Measurements from ENCODE around the gene CRLF3. TPM values are rescaled to one million over a fixed set of nuclear protein-coding genes. Genes with fewer than 3 reads are reported as not detected.

Gene CRLF3
- total RNA-seq = 75.0 TPM

DNA sequence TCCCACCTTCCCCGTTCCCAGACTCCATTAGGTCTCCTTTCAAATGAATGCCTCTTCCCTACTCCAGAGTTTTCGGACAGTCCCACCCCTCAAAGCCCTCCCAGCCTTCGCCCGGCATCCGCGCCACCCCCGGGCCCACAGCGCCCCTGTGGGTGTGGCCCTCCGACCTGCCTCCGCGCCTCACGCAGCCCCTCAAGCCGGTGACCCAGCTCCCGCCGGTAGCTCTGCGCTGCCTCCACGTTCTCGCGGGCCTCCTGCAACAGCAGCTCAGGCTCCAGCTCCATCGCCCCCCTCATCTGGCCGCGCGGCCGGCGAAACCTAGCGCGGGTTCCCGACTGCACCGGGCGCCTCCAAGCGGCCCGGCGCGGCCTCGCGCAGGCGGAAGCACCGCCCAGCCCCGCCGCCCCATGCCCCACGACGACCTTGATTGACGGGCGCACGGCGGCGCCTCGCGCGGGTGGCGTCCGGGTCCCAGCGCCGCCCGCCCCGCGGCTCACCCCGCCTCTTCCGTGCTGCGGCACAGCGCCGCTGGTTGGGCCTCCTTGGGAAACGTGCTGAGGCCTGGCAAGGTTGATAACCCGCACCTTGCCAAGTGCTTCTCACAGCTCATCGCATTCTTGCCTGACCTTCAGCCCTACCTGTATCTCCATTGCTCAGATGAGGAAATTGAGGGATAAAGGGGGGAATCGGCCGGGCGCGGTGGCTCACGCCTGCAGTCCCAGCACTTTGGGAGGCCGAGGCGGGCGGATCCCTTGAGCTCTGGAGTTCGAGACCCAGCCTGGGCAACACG, at the start of gene CRLF3:
Gene CRLF3 (minus strand): TSS at position 337 of the 790 bp plus-strand sequence. CDS start 41 bp downstream, at position 296.
- no peaks in the 10 kb centered on the region for H3K27me3 ChIP-seq (ENCODE audit: insufficient read depth, low read length)

GRCh38 chr17:30869005-30869404, 44.5 kb upstream of the CRLF3 start:
- H3K4me1 ChIP-seq (ENCODE audit: insufficient read depth, low read length) = no peaks in the 10 kb centered on the region
- no peak overlapping the region for H3K4me3 ChIP-seq (ENCODE audit: low read length)
- no peaks in the 10 kb centered on the region for H3K27me3 ChIP-seq (ENCODE audit: insufficient read depth, low read length)
- H3K9me3 ChIP-seq (ENCODE audit: low read depth, low read length) = no peaks in the 10 kb centered on the region

More for the DNA sequence above, at the start of gene CRLF3:
- Histone ChIP-seq H3K4me3 (ENCODE audit: low read length) (peak within 1 kb of the TSS; percentile 97), H3K9me3 (ENCODE audit: low read depth, low read length) (no peaks in the 10 kb centered on the region), H3K4me1 (ENCODE audit: insufficient read depth, low read length) (peaks cover 40% of the 10 kb centered on the region)

- no peaks in the 10 kb centered on the region for H3K27me3 ChIP-seq (ENCODE audit: insufficient read depth, low read length)
- no peaks in the 10 kb centered on the region for H3K4me1 ChIP-seq (ENCODE audit: insufficient read depth, low read length)
- no peak overlapping the region for H3K4me3 ChIP-seq (ENCODE audit: low read length)
- no peaks in the 10 kb centered on the region for H3K9me3 ChIP-seq (ENCODE audit: low read depth, low read length)
These were observed 40.1 kb upstream of the CRLF3 start for GRCh38 chr17:30864636-30865035.

DNA sequence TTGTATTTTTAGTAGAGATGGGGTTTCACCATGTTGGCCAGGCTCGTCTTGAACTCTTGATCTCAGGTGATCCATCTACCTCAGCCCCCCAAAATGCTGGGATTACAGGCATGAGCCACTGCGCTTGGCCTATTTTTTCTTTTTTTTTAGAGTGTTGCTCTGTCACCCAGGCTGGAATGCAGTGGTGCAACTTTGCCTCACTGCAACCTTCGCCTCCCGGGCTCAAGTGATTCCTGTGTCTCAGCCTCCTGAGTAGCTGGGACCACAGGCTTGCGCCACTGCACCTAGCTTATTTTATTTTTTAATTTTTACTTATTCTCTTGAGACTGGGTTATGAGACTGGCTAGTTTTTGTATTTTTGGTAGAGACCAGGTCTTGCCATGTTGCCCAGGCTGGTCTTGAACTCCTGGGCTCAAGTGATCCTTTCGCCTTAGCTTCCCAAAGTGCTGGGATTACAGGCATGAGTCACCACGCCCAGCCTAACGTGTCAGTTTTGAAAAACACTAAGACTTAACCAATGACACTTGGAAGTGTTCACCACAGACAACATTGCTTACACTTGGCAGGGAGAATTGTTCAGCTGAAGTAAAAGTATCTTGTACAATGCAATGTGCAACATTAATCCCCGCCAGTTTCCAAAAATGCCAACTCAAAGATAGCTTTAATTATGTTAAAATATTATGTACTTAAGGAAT, 34.2 kb upstream of the CRLF3 start:
- Histone ChIP-seq H3K4me1 (ENCODE audit: insufficient read depth, low read length) (no peaks in the 10 kb centered on the region), H3K27me3 (ENCODE audit: insufficient read depth, low read length) (no peaks in the 10 kb centered on the region), H3K4me3 (ENCODE audit: low read length) (no peak overlapping the region), H3K9me3 (ENCODE audit: low read depth, low read length) (no peaks in the 10 kb centered on the region)

- no peaks in the 10 kb centered on the region for H3K27me3 ChIP-seq (ENCODE audit: insufficient read depth, low read length)
- H3K4me1 ChIP-seq (ENCODE audit: insufficient read depth, low read length) = no peaks in the 10 kb centered on the region
- no peaks in the 10 kb centered on the region for H3K9me3 ChIP-seq (ENCODE audit: low read depth, low read length)
- H3K4me3 ChIP-seq (ENCODE audit: low read length) = no peak overlapping the region
These were observed 29.7 kb upstream of the CRLF3 start for GRCh38 chr17:30854146-30854545.

DNA sequence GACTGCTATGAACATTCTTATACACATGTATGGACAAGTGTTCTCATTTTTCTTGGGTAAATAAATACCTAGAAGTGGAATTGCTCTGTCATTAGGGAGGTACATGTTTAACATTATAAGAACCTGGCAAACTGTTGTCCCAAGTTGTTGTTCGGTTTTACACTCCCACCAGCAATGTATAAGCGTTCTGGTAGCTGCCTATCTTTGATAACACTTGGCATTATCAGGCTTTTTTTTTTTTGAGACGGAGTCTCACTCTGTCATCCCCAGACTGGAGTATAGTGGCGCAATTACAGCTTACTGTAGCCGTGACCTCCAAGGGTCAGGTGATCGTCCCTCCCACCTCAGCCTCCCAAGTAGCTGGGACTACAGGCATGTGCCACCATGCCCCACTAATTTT, 23.5 kb upstream of the CRLF3 start:
- Histone ChIP-seq H3K4me3 (ENCODE audit: low read length) (no peak overlapping the region), H3K27me3 (ENCODE audit: insufficient read depth, low read length) (no peaks in the 10 kb centered on the region), H3K9me3 (ENCODE audit: low read depth, low read length) (no peaks in the 10 kb centered on the region)

GRCh38 chr17:30840771-30841170, 16.3 kb upstream of the CRLF3 start:
- Histone ChIP-seq H3K9me3 (ENCODE audit: low read depth, low read length) (no peaks in the 10 kb centered on the region), H3K4me1 (ENCODE audit: insufficient read depth, low read length) (peaks cover 8% of the 10 kb centered on the region), H3K27me3 (ENCODE audit: insufficient read depth, low read length) (no peaks in the 10 kb centered on the region), H3K4me3 (ENCODE audit: low read length) (peak overlapping the region; percentile 34)

More for the DNA sequence above, 23.5 kb upstream of the CRLF3 start:
- H3K4me1 ChIP-seq (ENCODE audit: insufficient read depth, low read length) = no peaks in the 10 kb centered on the region

GRCh38 chr17:30838202-30838807, 13.8 kb upstream of the CRLF3 start:
- Histone ChIP-seq H3K4me1 (ENCODE audit: insufficient read depth, low read length) (peaks cover 8% of the 10 kb centered on the region), H3K27me3 (ENCODE audit: insufficient read depth, low read length) (no peaks in the 10 kb centered on the region), H3K9me3 (ENCODE audit: low read depth, low read length) (no peaks in the 10 kb centered on the region), H3K4me3 (ENCODE audit: low read length) (no peak overlapping the region)

GRCh38 chr17:30832438-30833124, 8.1 kb upstream of the CRLF3 start:
- peaks cover 19% of the 10 kb centered on the region for H3K4me1 ChIP-seq (ENCODE audit: insufficient read depth, low read length)
- peak overlapping the region; percentile 85 for H3K4me3 ChIP-seq (ENCODE audit: low read length)

DNA sequence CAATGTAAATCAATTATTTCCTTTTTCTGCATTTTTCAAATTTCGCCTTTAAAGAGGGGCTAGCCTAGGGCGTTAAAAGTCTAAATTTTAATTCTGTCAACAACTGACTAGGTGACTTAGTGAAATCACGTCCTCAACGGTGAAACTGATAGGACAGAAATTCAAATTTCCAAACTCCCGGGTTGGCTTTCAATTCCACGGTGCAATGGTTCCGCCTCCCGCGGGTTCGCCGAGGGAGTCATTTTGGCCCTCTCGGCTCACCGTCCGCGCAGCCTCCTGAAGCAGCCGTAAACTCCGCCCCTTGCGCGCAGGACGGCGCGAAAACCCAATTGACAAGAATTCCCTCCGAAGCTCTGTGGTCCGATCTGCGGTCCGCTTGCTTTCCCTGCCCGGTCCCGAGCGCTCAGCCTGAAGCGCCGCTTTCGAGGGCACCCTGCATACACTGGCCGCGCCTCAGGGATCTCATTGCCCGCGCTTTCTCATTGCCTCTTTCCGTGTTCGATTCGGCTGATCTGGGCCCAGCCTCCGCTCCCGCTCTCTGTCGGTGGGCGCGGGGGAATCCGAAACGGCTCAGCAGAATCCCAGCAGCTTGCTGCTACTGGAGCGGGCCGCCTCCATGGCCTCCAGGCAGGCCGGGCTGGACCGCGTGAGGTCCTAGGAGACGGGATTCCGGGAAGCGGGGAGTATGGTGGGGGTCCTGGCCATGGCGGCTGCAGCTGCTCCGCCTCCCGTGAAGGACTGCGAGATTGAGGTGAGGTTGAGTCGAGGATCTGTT, 7.4 kb upstream of the CRLF3 start, which contains the start of gene ATAD5:
Gene ATAD5 (plus strand): TSS at position 304 of the 775 bp plus-strand sequence. CDS start 382 bp downstream, at position 686.
- Histone ChIP-seq H3K27me3 (ENCODE audit: insufficient read depth, low read length) (no peaks in the 10 kb centered on the region), H3K4me3 (ENCODE audit: low read length) (peak within 1 kb of the TSS; percentile 85), H3K4me1 (ENCODE audit: insufficient read depth, low read length) (peaks cover 19% of the 10 kb centered on the region), H3K9me3 (ENCODE audit: low read depth, low read length) (no peaks in the 10 kb centered on the region)

More at GRCh38 chr17:30832438-30833124, 8.1 kb upstream of the CRLF3 start:
- H3K9me3 ChIP-seq (ENCODE audit: low read depth, low read length) = no peaks in the 10 kb centered on the region
- no peaks in the 10 kb centered on the region for H3K27me3 ChIP-seq (ENCODE audit: insufficient read depth, low read length)

DNA sequence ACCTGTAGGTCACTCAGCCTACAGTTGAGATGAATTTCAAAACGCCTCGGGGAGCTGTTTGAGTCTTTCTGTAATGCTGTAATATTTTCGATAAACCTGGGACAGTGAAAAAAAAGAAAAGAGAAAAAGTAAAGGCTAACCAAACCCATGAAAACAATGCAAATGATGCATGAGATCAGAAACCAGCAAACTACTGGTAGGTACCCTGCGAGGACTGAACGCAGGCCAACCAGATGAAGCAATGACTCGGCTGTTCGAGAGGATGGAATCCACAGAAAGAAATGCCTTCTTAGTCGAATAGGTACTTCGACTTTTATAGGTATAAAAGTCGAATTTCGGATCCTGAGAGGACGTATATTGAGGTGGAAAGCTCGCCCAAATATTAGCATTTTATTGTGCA, 6.8 kb upstream of the CRLF3 start:
- peaks cover 19% of the 10 kb centered on the region for H3K4me1 ChIP-seq (ENCODE audit: insufficient read depth, low read length)
- peak overlapping the region; percentile 85 for H3K4me3 ChIP-seq (ENCODE audit: low read length)
- no peaks in the 10 kb centered on the region for H3K9me3 ChIP-seq (ENCODE audit: low read depth, low read length)
- no peaks in the 10 kb centered on the region for H3K27me3 ChIP-seq (ENCODE audit: insufficient read depth, low read length)

DNA sequence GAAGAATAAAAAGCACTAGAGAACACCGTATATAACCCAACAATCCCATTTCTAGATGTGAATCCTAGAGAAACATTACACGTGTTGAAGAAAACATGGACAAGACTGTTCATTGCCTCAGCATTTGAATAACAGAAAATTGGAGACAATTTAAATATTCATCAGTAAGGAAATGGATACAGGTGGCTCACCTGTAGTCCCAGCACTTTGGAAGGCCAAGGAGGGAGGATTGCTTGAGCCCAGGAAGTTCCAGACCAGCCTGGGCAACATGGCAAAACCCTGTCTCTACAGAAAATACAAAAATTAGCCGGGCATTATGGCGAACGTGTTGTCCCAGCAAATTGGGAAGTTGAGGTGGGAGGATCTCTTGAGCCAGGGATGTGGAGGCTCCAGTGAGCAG, 4.5 kb upstream of the CRLF3 start:
- no peaks in the 10 kb centered on the region for H3K9me3 ChIP-seq (ENCODE audit: low read depth, low read length)
- H3K27me3 ChIP-seq (ENCODE audit: insufficient read depth, low read length) = no peaks in the 10 kb centered on the region
- H3K4me1 ChIP-seq (ENCODE audit: insufficient read depth, low read length) = peaks cover 31% of the 10 kb centered on the region
- H3K4me3 ChIP-seq (ENCODE audit: low read length) = no peak overlapping the region

- Histone ChIP-seq H3K9me3 (ENCODE audit: low read depth, low read length) (no peaks in the 10 kb centered on the region), H3K4me3 (ENCODE audit: low read length) (no peak overlapping the region), H3K27me3 (ENCODE audit: insufficient read depth, low read length) (no peaks in the 10 kb centered on the region)
These were observed 2.6 kb upstream of the CRLF3 start for GRCh38 chr17:30827082-30827481.

DNA sequence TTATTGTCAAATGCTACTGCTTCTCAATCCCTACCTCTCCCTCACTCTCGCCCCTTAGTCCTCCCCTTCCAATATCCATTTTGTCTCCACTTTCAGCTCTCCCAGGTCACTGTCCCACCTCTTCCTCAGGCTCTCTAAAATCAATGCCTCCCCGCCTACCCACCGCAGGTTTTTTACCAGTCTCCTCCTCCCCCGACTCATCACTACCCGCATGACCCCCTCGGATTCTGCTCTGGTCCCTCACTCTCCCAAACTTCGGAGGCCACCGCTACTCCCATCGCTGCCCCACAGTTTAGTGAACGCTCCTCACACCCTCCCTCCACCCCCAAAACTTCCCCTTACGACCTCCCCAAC, 513 bp downstream of the CRLF3 start:
- Histone ChIP-seq H3K27me3 (ENCODE audit: insufficient read depth, low read length) (no peaks in the 10 kb centered on the region), H3K4me1 (ENCODE audit: insufficient read depth, low read length) (peaks cover 46% of the 10 kb centered on the region), H3K4me3 (ENCODE audit: low read length) (peak overlapping the region; percentile 97), H3K9me3 (ENCODE audit: low read depth, low read length) (no peaks in the 10 kb centered on the region)

More at GRCh38 chr17:30827082-30827481, 2.6 kb upstream of the CRLF3 start:
- H3K4me1 ChIP-seq (ENCODE audit: insufficient read depth, low read length) = peaks cover 27% of the 10 kb centered on the region

Data from mononuclear cell (primary cell).